PC-9 (cell line): ENCODE data around the gene UCP1.
"Not testable (repeated sequence)": the region's sequence is repeated elsewhere in the genome, so short reads cannot be mapped to it uniquely, and the experiment has no call there.

Experiments used
- CTCF ChIP-seq: fragments of 200-600 bp; sonication (generic); conservative IDR thresholded peaks from 2 replicates; pipeline ENCODE4 v1.6.1; 2017; ENCODE audit warnings: mixed run types, antibody characterized with exemption, mild to moderate bottlenecking, moderate library complexity
- EZH2 ChIP-seq: fragments of 200-600 bp; sonication (generic); IDR thresholded peaks from 2 replicates; pipeline ENCODE4 v1.8.0; 2017; ENCODE audit warnings: antibody characterized with exemption, low read depth

- TF ChIP-seq CTCF, EZH2: not testable (repeated sequence)
Observed at GRCh38 chr4:140513765-140514164, 55.0 kb downstream of the UCP1 start.
